NCI-H460 (cell line): ENCODE results near the gene MUSK. TPM values are rescaled to one million over a fixed set of nuclear protein-coding genes. Genes with fewer than 3 reads are reported as not detected.

ENCODE experiments used
- DNase-seq: peaks from one replicate; pipeline ENCODE4 v3.0.0-alpha.2; 2016; ENCODE audit warnings: low read depth; ENCODE audit errors: extremely low read depth
- small RNA-seq, 2 experiments: library from RNA; depleted of rRNA; stranded (forward); fragments of <200 nt; gene quantifications; one replicate each; pipeline ENCODE3, GENCODE V24; 2014
- total RNA-seq: library from RNA; depleted of rRNA; stranded (reverse); fragments of >200 nt; shearing (Covaris generic); gene quantifications from 2 replicates; pipeline ENCODE4 v1.2.3, GENCODE V29; 2014; rRNA removed

The MUSK gene
- total RNA-seq, 1 experiment from 2014 or later, result not detected

DNA sequence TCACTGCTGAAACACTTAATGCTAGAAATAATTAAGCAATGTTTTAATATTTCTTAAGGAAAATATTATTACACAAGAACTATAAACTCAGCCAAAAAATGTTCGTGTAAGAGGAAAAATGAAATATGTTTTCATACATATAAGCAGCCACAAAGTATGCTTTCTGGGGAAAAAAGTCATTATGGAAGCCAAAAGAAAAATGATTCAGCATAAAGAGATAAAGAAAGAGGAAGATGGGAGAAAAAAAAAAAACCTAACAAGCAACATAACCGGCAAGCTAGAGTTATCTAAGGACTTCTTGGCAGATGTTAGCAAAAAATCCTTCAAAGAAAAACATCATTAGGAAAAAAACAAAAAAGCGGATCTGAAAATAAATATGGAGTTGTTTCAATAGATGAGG, 179.1 kb downstream of the MUSK start:
- no peak for DNase-seq

DNA sequence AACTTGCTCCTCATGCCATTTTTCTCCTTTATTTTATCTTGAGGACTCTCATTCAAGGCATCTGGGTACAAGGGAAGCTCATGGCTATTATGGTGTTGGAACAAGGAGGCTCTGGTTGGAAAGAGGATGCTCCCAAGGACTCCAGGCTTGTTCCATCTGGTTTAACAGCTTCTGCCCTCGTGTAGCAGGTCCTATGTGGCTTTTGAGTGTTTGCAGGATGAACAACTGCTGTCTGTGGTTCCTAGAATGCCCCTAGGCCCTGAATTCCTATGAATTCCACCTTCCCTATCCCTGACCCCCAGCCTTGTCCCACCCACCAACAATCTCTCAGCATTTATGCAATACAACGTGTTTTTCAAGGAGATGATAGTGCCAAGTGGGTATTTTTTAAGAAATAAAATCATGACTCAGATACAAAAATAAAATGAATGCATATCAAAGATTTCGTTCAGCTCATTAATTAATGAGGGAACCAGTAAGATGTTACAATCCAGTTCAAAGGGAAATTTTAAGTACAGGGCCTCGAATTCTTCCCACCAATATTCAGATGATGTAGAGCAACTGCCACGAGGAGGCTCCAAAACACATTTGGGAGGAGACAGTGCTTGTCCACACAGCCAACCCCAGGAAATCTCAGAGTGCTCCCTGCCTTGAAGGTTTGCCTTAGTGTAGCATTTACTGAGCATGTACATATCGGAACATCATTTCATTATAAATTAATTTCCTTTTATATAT, 182.0 kb downstream of the MUSK start:
- no peak for DNase-seq

Small RNA genes lying within 50 kb of the gene (small RNA-seq; reads per million reads assigned to genes)
- gene AL513328.1, result 0 reads per million in 2 experiments

Other genes with a start within 250 kb of the MUSK start
- 0.89 and 0.97 TPM in 2 replicates for gene SVEP1, start 89.0 kb upstream of the MUSK start, total RNA-seq